HepG2 (cell line): Measurements from ENCODE around the gene SULT1C4. TPM values are rescaled to one million over a fixed set of nuclear protein-coding genes. Genes with fewer than 3 reads are reported as not detected.

Experiments
- ATAC-seq: fragments of 200-7000 bp; cut with Tn5 transposase; 3 replicates; pipeline ENCODE4 v1.9.1; 2020; ENCODE audit warnings: mild to moderate bottlenecking, moderate library complexity
- BruUV-seq: library from RNA; stranded (reverse); fragments of 400-500 nt; replicated peaks from 2 replicates; lab custom pipeline; 2021; lab: Mats Ljungman, UMichigan
- CTCF ChIA-PET: fragments of 300-600 bp; formaldehyde crosslinking; extraction: SDS; loops from one replicate; lab custom pipeline; 2021; ENCODE audit warnings: low total read pairs, inconsistent platforms, low intra/inter-chr PET ratio; lab: Yijun Ruan, JAX
- POLR2A ChIA-PET: fragments of 350-600 bp; sonication (Branson Sonifier 250); formaldehyde crosslinking; loops from one replicate; lab custom pipeline; 2020; ENCODE audit warnings: antibody characterized with exemption, inconsistent platforms; lab: Yijun Ruan, JAX
- DNase-seq: peaks from one replicate; pipeline ENCODE4 v3.0.0-alpha.2; 2015; ENCODE audit warnings: low spot score
- FAIRE-seq: peaks from 3 replicates; lab custom pipeline; 2011; peaks lifted over from hg19 to GRCh38; lab: Jason Lieb, UNC
- H2AFZ ChIP-seq: one replicate; pipeline ENCODE4 v1.6.1; 2011; ENCODE audit warnings: low read length, inconsistent platforms
- H3K27ac ChIP-seq: fragments of 300-600 bp; 3 replicates; pipeline ENCODE4 v1.8.0; 2011; ENCODE audit warnings: mixed run types, mild to moderate bottlenecking, mixed read lengths, low read length, inconsistent platforms; ENCODE audit not compliant: insufficient read depth; ENCODE audit errors: extremely low read length
- H3K27me3 ChIP-seq, 2 experiments: fragments of 200-600 bp in 1 of 2; 2 replicates in 1 of 2; 3 replicates in 1 of 2; pipeline versions ENCODE4 v1.6.0 to v1.8.0; 2011; ENCODE audit warnings: low read length in 2 of 2, mild to moderate bottlenecking in 2 of 2, moderate library complexity in 2 of 2, inconsistent platforms in 1 of 2; ENCODE audit not compliant: insufficient read depth in 2 of 2, control insufficient read depth in 1 of 2
- H3K36me3 ChIP-seq, 2 experiments: fragments of 200-600 bp in 1 of 2; replicated peaks in 1 of 2; 2 replicates in 1 of 2; 3 replicates in 1 of 2; pipeline versions ENCODE4 v1.5.1 to v1.8.0; 2011; ENCODE audit warnings: low read length in 2 of 2, inconsistent platforms in 1 of 2; ENCODE audit not compliant: insufficient read depth in 2 of 2, control insufficient read depth in 1 of 2
- H3K4me1 ChIP-seq: 2 replicates; pipeline ENCODE4 v1.5.1; 2012; ENCODE audit warnings: low read length, inconsistent platforms; ENCODE audit not compliant: insufficient read depth
- H3K4me2 ChIP-seq: 2 replicates; pipeline ENCODE4 v1.6.0; 2011; ENCODE audit warnings: low read depth, low read length, inconsistent platforms
- H3K4me3 ChIP-seq, 3 experiments: fragments of 200-600 bp in 1 of 3; sonication (generic), shearing (Covaris generic) in 1 of 3; replicated peaks in 1 of 3; 2 replicates each; pipeline ENCODE4 v1.5.1; 2011 to 2016; ENCODE audit warnings: low read length in 3 of 3, inconsistent platforms in 2 of 3, low read depth in 2 of 3, mild to moderate bottlenecking in 2 of 3, control low read depth in 1 of 3, mixed read lengths in 1 of 3; ENCODE audit not compliant: insufficient read depth in 1 of 3
- H3K79me2 ChIP-seq: one replicate; pipeline ENCODE4 v1.6.1; 2011; ENCODE audit warnings: low read length, inconsistent platforms; ENCODE audit not compliant: insufficient read depth
- H3K9ac ChIP-seq: 2 replicates; pipeline ENCODE4 v1.6.0; 2011; ENCODE audit warnings: mild to moderate bottlenecking, low read depth, low read length, inconsistent platforms; ENCODE audit not compliant: insufficient read depth
- H3K9me3 ChIP-seq: 2 replicates; pipeline ENCODE4 v1.5.1; 2012; ENCODE audit warnings: mild to moderate bottlenecking, low read length
- H4K20me1 ChIP-seq: 2 replicates; pipeline ENCODE4 v1.6.0; 2011; ENCODE audit warnings: inconsistent platforms, mild to moderate bottlenecking, low read length, moderate library complexity; ENCODE audit not compliant: insufficient read depth
- FOSL2 ChIP-seq: sonication (generic); formaldehyde crosslinking; IDR thresholded peaks from 2 replicates; pipeline ENCODE4 v1.4.0; 2020; ENCODE audit warnings: missing genetic modification reagents
- HOXA7 ChIP-seq: sonication (generic); formaldehyde crosslinking; IDR thresholded peaks from 2 replicates; pipeline ENCODE4 v1.8.1; 2022; ENCODE audit warnings: mild to moderate bottlenecking, missing genetic modification reagents, moderate library complexity
- KLF13 ChIP-seq: sonication (generic); formaldehyde crosslinking; IDR thresholded peaks from 2 replicates; pipeline ENCODE4 v1.4.0; 2020; ENCODE audit warnings: mild to moderate bottlenecking, missing genetic modification reagents
- ZNF253 ChIP-seq: sonication (generic); formaldehyde crosslinking; IDR thresholded peaks from 2 replicates; pipeline ENCODE4 v1.8.0; 2022; ENCODE audit warnings: mild to moderate bottlenecking, missing genetic modification reagents, borderline replicate concordance
- ZNF557 ChIP-seq: sonication (generic); formaldehyde crosslinking; IDR thresholded peaks from 2 replicates; pipeline ENCODE4 v1.4.0; 2020; ENCODE audit warnings: missing genetic modification reagents
- WGBS: methylation state at CpG from one replicate; pipeline ENCODE4 v1.1.6; 2017; ENCODE audit warnings: low lambda C conversion rate; 5-methylcytosine and 5-hydroxymethylcytosine counted together
- in situ Hi-C: cut with HindIII; loops from 2 replicates; pipeline ENCODE4 v1.10.0; 2017; ENCODE audit warnings: low pct_unique_long_range_greater_than_20kb; ENCODE audit not compliant: extremely low pct_ligation_motif_present
- intact Hi-C: fragments of 100-400 bp; cut with micrococcal nuclease; formaldehyde crosslinking; loops from one replicate; pipeline ENCODE4 v1.10.0; 2022; ENCODE audit not compliant: unreplicated experiment
- polyA plus RNA-seq, 8 experiments: library from polyadenylated mRNA; depleted of rRNA in 3 of 8; stranded (reverse) in 7 of 8; unstranded in 1 of 8; fragments of >200 nt; fragmentation: Illumina TruSeq in 4 of 8; extraction: Trizol in 4 of 8; gene quantifications; 2 replicates each; pipeline versions ENCODE4 v1.2.1 to v1.2.3, GENCODE V29; 2011 to 2016; ENCODE audit warnings: low read depth in 4 of 8, missing spikeins in 1 of 8, mixed read lengths in 1 of 8; ENCODE audit not compliant: insufficient read depth in 1 of 8
- total RNA-seq, 5 experiments: library from RNA; depleted of rRNA; stranded (reverse); fragments of >200 nt; fragmentation: Illumina TruSeq; extraction: Trizol; gene quantifications; 2 replicates each; pipeline ENCODE4 v1.2.3, GENCODE V29; 2016; ENCODE audit warnings: low read depth in 1 of 5
- TF ChIP-seq, protein P1 (sequence below): IDR thresholded peaks from 2 replicates; pipeline ENCODE4 v1.6.1; 2012; ENCODE audit warnings: low read length, improper control_type of control experiment

The SULT1C4 gene
- total and polyA plus RNA-seq, 2 of the 13 experiments (the other 11 are each of a cell fraction or from before 2014, with no cell fraction given): 1.3 to 8.6 TPM

GRCh38 chr2:108403494-108403893 lies 25.7 kb downstream of the SULT1C4 start:
- H3K79me2 ChIP-seq: no peaks in the 10 kb centered on the region
- WGBS: 21% methylated on average over 7 of the region's 7 CpGs
- no peaks in the 10 kb centered on the region for H3K36me3 ChIP-seq
- in situ Hi-C loops (no loop called here), intact Hi-C loops (no loop called here)
- ChIA-PET POLR2A (no interaction called here), CTCF (no interaction called here)
- no peak for DNase-seq
- H3K4me1 ChIP-seq: no peaks in the 10 kb centered on the region
- H2AFZ ChIP-seq: no peak overlapping the region
- no peaks in the 10 kb centered on the region for H4K20me1 ChIP-seq
- peaks cover 13% of the 10 kb centered on the region; the same call in 1 of the 2 replicates for H3K9me3 ChIP-seq
- TF ChIP-seq ZNF253 (CRISPR knock-in tag): no peak
- TF ChIP-seq HOXA7 (CRISPR knock-in tag): no peak
- no peak for TF ChIP-seq KLF13
- TF ChIP-seq ZNF557 (CRISPR knock-in tag): no peak
- TF ChIP-seq, protein P1, sequence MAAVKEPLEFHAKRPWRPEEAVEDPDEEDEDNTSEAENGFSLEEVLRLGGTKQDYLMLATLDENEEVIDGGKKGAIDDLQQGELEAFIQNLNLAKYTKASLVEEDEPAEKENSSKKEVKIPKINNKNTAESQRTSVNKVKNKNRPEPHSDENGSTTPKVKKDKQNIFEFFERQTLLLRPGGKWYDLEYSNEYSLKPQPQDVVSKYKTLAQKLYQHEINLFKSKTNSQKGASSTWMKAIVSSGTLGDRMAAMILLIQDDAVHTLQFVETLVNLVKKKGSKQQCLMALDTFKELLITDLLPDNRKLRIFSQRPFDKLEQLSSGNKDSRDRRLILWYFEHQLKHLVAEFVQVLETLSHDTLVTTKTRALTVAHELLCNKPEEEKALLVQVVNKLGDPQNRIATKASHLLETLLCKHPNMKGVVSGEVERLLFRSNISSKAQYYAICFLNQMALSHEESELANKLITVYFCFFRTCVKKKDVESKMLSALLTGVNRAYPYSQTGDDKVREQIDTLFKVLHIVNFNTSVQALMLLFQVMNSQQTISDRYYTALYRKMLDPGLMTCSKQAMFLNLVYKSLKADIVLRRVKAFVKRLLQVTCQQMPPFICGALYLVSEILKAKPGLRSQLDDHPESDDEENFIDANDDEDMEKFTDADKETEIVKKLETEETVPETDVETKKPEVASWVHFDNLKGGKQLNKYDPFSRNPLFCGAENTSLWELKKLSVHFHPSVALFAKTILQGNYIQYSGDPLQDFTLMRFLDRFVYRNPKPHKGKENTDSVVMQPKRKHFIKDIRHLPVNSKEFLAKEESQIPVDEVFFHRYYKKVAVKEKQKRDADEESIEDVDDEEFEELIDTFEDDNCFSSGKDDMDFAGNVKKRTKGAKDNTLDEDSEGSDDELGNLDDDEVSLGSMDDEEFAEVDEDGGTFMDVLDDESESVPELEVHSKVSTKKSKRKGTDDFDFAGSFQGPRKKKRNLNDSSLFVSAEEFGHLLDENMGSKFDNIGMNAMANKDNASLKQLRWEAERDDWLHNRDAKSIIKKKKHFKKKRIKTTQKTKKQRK: no peak
- TF ChIP-seq FOSL2: 0 out of 2 replicates have a peak, but pooled peaks have one; percentile 8
- H3K27ac ChIP-seq: no peak overlapping the region
- no peak overlapping the region for H3K4me2 ChIP-seq
- no peak overlapping the region for H3K4me3 ChIP-seq
- BruUV-seq: no TSS peak
- FAIRE-seq: no peak
- H3K27me3 ChIP-seq: peaks cover 0 to 12% of the 10 kb centered on the region in 2 experiments; a peak in 1 of 5 replicates
- H3K9ac ChIP-seq: no peak overlapping the region
- no peak for ATAC-seq
